K562 (cell line): ENCODE results near the gene ST6GALNAC5. TPM values are rescaled to one million over a fixed set of nuclear protein-coding genes. Genes with fewer than 3 reads are reported as not detected.

Experiments
- ATAC-seq: fragments of 200-7000 bp; cut with Tn5 transposase; 3 replicates; pipeline ENCODE4 v1.9.1; 2020; ENCODE audit warnings: moderate library complexity
- BruUV-seq: library from RNA; stranded (reverse); fragments of 400-500 nt; replicated peaks from 2 replicates; lab custom pipeline; 2021; lab: Mats Ljungman, UMichigan
- CTCF ChIA-PET: fragments of 300-600 bp; formaldehyde crosslinking; extraction: SDS; loops from one replicate; lab custom pipeline; 2021; ENCODE audit warnings: low intra/inter-chr PET ratio; lab: Yijun Ruan, JAX
- POLR2A ChIA-PET: fragments of 300-600, 350-650 bp; sonication (Branson Sonifier 250); formaldehyde crosslinking; extraction: SDS; loops from one replicate; lab custom pipeline; 2021; ENCODE audit warnings: antibody characterized with exemption, inconsistent platforms; lab: Yijun Ruan, JAX
- DNase-seq, 4 experiments: peaks; one replicate each; pipeline versions ENCODE4 v3.0.0 to v3.0.0-alpha.2; 2011 to 2018; ENCODE audit warnings: low spot score in 3 of 4, mixed read lengths in 3 of 4; ENCODE audit errors: extremely low read depth in 1 of 4
- FAIRE-seq: peaks from 2 replicates; lab custom pipeline; 2011; peaks lifted over from hg19 to GRCh38; lab: Jason Lieb, UNC
- H2AFZ ChIP-seq: 2 replicates; pipeline ENCODE4 v1.6.0; 2011; ENCODE audit warnings: low read depth, low read length, control low read depth, inconsistent platforms
- H3K27ac ChIP-seq: fragments of 200-600 bp; 3 replicates; pipeline ENCODE4 v1.8.0; 2011; ENCODE audit warnings: low read depth, mild to moderate bottlenecking, control low read depth, inconsistent platforms, low read length, moderate library complexity, mixed read lengths; ENCODE audit errors: extremely low read depth
- H3K27me3 ChIP-seq, 2 experiments: fragments of 300-600 bp in 1 of 2; 2 replicates in 1 of 2; 3 replicates in 1 of 2; pipeline versions ENCODE4 v1.6.0 to v1.8.0; 2011; ENCODE audit warnings: inconsistent platforms in 2 of 2, low read length in 2 of 2, mild to moderate bottlenecking in 1 of 2, mixed read lengths in 1 of 2, moderate library complexity in 1 of 2; ENCODE audit not compliant: control insufficient read depth in 2 of 2, insufficient read depth in 2 of 2
- H3K36me3 ChIP-seq: fragments of 300-600 bp; 3 replicates; pipeline ENCODE4 v1.8.0; 2011; ENCODE audit warnings: mild to moderate bottlenecking, low read length, inconsistent platforms; ENCODE audit not compliant: control insufficient read depth, insufficient read depth
- H3K4me1 ChIP-seq, 2 experiments: fragments of 200-600 bp in 1 of 2; replicated peaks in 1 of 2; 2 replicates in 1 of 2; 3 replicates in 1 of 2; pipeline versions ENCODE4 v1.5.1 to v1.8.0; 2011; ENCODE audit warnings: inconsistent platforms in 2 of 2, low read length in 2 of 2, mild to moderate bottlenecking in 1 of 2, mixed read lengths in 1 of 2, moderate library complexity in 1 of 2; ENCODE audit not compliant: control insufficient read depth in 2 of 2, insufficient read depth in 2 of 2
- H3K4me2 ChIP-seq: 2 replicates; pipeline ENCODE4 v1.6.1; 2011; ENCODE audit warnings: low read length, control low read depth, inconsistent platforms, mixed read lengths; ENCODE audit not compliant: insufficient read depth
- H3K4me3 ChIP-seq: fragments of 200-600 bp; sonication (generic), shearing (Covaris generic); 2 replicates; pipeline ENCODE4 v1.5.1; 2016; ENCODE audit warnings: control low read depth, inconsistent platforms
- H3K79me2 ChIP-seq: fragments of 200-600 bp; 3 replicates; pipeline ENCODE4 v1.8.0; 2011; ENCODE audit warnings: low read length, inconsistent platforms; ENCODE audit not compliant: control insufficient read depth, insufficient read depth
- H3K9ac ChIP-seq, 2 experiments: 2 replicates each; pipeline versions ENCODE4 v1.6.0 to v1.6.1; 2011; ENCODE audit warnings: low read depth in 2 of 2, low read length in 2 of 2, control low read depth in 1 of 2, inconsistent platforms in 1 of 2, mild to moderate bottlenecking in 1 of 2, mixed read lengths in 1 of 2; ENCODE audit not compliant: insufficient read depth in 1 of 2
- H3K9me1 ChIP-seq: one replicate; pipeline ENCODE4 v1.6.0; 2011; ENCODE audit warnings: inconsistent platforms, mild to moderate bottlenecking, low read length, moderate library complexity; ENCODE audit not compliant: control insufficient read depth, insufficient read depth
- H3K9me3 ChIP-seq: replicated peaks from 2 replicates; pipeline ENCODE4 v1.5.1; 2011; ENCODE audit warnings: low read depth, low read length, inconsistent platforms; ENCODE audit not compliant: control insufficient read depth, insufficient read depth
- H4K20me1 ChIP-seq: replicated peaks from 2 replicates; pipeline ENCODE4 v1.6.1; 2011; ENCODE audit warnings: low read length, inconsistent platforms, mixed read lengths; ENCODE audit not compliant: control insufficient read depth, insufficient read depth
- HDAC3 ChIP-seq: fragments of 450-650 bp; IDR thresholded peaks from 2 replicates; pipeline ENCODE4 v1.6.1; 2018; ENCODE audit warnings: borderline replicate concordance, mild to moderate bottlenecking, moderate library complexity; ENCODE audit not compliant: partially characterized antibody
- HMG20A ChIP-seq: fragments of 450-650 bp; formaldehyde crosslinking; conservative IDR thresholded peaks from 2 replicates; pipeline ENCODE4 v1.4.0; 2020; ENCODE audit warnings: mild to moderate bottlenecking, mixed read lengths
- KDM2B ChIP-seq: fragments of 250-450 bp; sonication (Bioruptor Pico); IDR thresholded peaks from 2 replicates; pipeline ENCODE4 v1.8.0; 2021; ENCODE audit warnings: mild to moderate bottlenecking, moderate library complexity
- KHSRP ChIP-seq: fragments of 450-650 bp; IDR thresholded peaks from 2 replicates; pipeline ENCODE4 v1.6.1; 2017
- NFIX ChIP-seq: fragments of 250-450 bp; sonication (Bioruptor Pico); IDR thresholded peaks from 2 replicates; pipeline ENCODE4 v1.4.0; 2020; ENCODE audit warnings: low read depth, mild to moderate bottlenecking, moderate library complexity
- SIRT6 ChIP-seq: IDR thresholded peaks from one replicate; pipeline ENCODE4 v1.6.1; 2012; ENCODE audit warnings: low read depth, mild to moderate bottlenecking, control low read depth, inconsistent platforms, low read length, moderate library complexity
- XRCC3 ChIP-seq: fragments of 450-650 bp; IDR thresholded peaks from 2 replicates; pipeline ENCODE4 v1.6.1; 2017; ENCODE audit warnings: mild to moderate bottlenecking, moderate library complexity
- ZNF174 ChIP-seq: fragments of 250-450 bp; sonication (Bioruptor Pico); IDR thresholded peaks from 2 replicates; pipeline ENCODE4 v1.4.0; 2020; ENCODE audit warnings: mild to moderate bottlenecking
- WGBS: fragments of 100-300 bp; shearing (Covaris generic); methylation state at CpG from one replicate; pipeline ENCODE4 v1.1.6; 2016; ENCODE audit warnings: low coverage, mixed read lengths; ENCODE audit not compliant: insufficient coverage; ENCODE audit errors: missing lambda C conversion rate; 5-methylcytosine and 5-hydroxymethylcytosine counted together
- in situ Hi-C: fragments of 300-500 bp; cut with MboI; formaldehyde crosslinking; loops from 4 replicates; pipeline ENCODE4 v1.15.0; 2018; ENCODE audit warnings: inconsistent platforms, mixed read lengths
- intact Hi-C: fragments of 100-400 bp; cut with micrococcal nuclease; formaldehyde crosslinking; loops from 2 replicates; pipeline ENCODE4 v1.14.2; 2022
- polyA plus RNA-seq, 8 experiments: library from polyadenylated mRNA; depleted of rRNA in 4 of 8; stranded (reverse) in 5 of 8; unstranded in 3 of 8; fragments of >200 nt; fragmentation: Nextera tagmentation in 2 of 8; fragmentation: Illumina TruSeq in 1 of 8; extraction: Ambion mirVana in 2 of 8; extraction: Trizol in 1 of 8; gene quantifications; 2 replicates each; pipeline versions ENCODE4 v1.2.1 to v1.2.3, GENCODE V29; 2011 to 2014; ENCODE audit warnings: inconsistent platforms in 1 of 8, missing spikeins in 1 of 8
- total RNA-seq, 7 experiments: library from RNA; depleted of rRNA in 6 of 7; stranded (reverse); fragments of >200 nt in 6 of 7; fragmentation: Illumina TruSeq in 2 of 7; extraction: Trizol in 2 of 7; gene quantifications; 2 replicates each; pipeline versions ENCODE4 v1.2.1 to v1.2.3, GENCODE V29; 2011 to 2021; ENCODE audit warnings: low replicate concordance in 1 of 7
- TF ChIP-seq, protein P1 (sequence below): fragments of 250-450 bp; sonication (Bioruptor Pico); IDR thresholded peaks from 2 replicates; pipeline ENCODE4 v1.5.0; 2021
- TF ChIP-seq, protein P2 (sequence below): sonication (generic); formaldehyde crosslinking; IDR thresholded peaks from 2 replicates; pipeline ENCODE4 v1.8.0; 2023; ENCODE audit warnings: mild to moderate bottlenecking, missing genetic modification reagents

Gene ST6GALNAC5
- total and polyA plus RNA-seq, 9 of the 15 experiments (the other 6 are each of a cell fraction or from before 2014, with no cell fraction given) = 0.04 to 0.14 TPM; not detected in 7

DNA sequence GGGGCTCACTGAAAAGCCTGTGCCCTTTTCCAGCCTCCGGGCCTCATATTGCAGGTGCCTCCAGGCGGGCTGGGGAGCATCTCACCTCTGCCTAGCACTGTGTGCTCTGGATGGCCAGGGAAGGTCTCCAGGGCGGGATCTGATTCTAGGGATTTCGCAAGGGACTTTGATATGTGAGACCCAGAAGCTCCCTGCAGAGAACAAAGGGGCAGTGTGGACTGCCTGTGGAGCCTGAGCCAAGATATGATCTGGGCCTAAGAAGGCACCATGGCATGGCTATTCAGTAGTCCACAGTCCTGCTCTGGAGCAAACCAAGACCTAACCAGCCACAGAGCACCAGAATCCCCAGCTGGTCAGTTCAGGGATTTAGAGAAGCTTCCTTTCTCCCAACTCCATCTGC, 157.2 kb downstream of the ST6GALNAC5 start (continued):
- TF ChIP-seq, protein P1, sequence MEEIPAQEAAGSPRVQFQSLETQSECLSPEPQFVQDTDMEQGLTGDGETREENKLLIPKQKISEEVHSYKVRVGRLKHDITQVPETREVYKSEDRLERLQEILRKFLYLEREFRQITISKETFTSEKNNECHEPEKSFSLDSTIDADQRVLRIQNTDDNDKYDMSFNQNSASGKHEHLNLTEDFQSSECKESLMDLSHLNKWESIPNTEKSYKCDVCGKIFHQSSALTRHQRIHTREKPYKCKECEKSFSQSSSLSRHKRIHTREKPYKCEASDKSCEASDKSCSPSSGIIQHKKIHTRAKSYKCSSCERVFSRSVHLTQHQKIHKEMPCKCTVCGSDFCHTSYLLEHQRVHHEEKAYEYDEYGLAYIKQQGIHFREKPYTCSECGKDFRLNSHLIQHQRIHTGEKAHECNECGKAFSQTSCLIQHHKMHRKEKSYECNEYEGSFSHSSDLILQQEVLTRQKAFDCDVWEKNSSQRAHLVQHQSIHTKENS (CRISPR knock-in tag) = no peak

DNA sequence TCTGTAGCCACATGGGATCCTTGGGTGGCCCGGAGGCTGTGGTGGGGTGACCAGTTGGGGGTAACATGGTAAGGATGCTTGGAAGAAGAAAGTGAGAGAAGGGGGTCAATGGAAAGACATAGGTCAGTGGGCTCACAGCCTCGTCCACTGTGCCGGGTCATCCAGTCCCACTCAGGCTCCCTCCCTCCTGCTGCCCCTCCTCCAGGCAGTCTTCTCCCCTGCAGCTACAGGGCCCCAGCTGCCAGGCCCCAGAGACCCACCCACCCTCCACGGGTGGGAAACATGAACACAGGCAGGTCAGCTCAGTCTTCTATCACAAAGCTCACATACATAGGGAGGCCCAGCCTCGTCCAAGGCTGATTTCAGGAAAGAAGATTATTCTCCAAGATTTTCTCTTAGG, 158.3 kb downstream of the ST6GALNAC5 start:
- WGBS = 3% methylated on average over 3 of the region's 5 CpGs
- Histone ChIP-seq H3K4me3 (no peak overlapping the region), H3K9ac (no peak overlapping the region), H3K27me3 (no peaks in the 10 kb centered on the region; a peak in 1 of 5 replicates), H3K4me2 (no peak overlapping the region), H3K9me1 (no peaks in the 10 kb centered on the region), H3K79me2 (no peaks in the 10 kb centered on the region), H4K20me1 (no peaks in the 10 kb centered on the region), H3K4me1 (no peaks in the 10 kb centered on the region), H3K36me3 (no peaks in the 10 kb centered on the region), H3K27ac (no peak overlapping the region), H3K9me3 (no peaks in the 10 kb centered on the region), H2AFZ (no peak overlapping the region)
- no peak for DNase-seq
- intact Hi-C loops (no loop called here), in situ Hi-C loops (no loop called here)
- TF ChIP-seq HDAC3 = no peak
- ATAC-seq = no peak
- POLR2A ChIA-PET = no interaction called here
- BruUV-seq = no TSS peak
- FAIRE-seq = no peak
- CTCF ChIA-PET = no interaction called here

DNA sequence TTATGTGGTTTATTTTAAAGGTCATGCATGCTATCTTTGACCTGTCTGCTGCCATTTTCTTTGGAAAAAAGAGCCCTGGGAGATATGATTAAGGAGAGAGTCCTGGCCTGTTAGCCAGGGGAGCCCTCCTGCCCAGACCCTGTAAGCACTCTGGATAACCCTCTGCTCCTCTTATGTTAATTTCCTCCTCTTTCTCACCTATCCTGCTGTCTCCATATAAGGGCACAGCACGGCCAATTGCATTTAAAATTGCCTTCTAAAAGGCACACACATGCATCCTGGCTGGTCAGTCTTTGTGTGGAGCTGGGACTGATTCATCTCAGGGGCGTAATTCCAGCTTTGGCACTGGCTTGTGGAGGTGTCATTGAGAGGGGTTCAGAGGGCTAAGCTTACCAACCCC, 158.9 kb downstream of the ST6GALNAC5 start:
- no peak overlapping the region for H3K9ac ChIP-seq
- no peaks in the 10 kb centered on the region for H3K9me1 ChIP-seq
- H3K4me2 ChIP-seq = no peak overlapping the region
- no peaks in the 10 kb centered on the region for H3K9me3 ChIP-seq
- no peaks in the 10 kb centered on the region for H4K20me1 ChIP-seq
- ChIA-PET POLR2A (no interaction called here), CTCF (no interaction called here)
- ATAC-seq (no peak), DNase-seq (no peak), FAIRE-seq (no peak)
- no peak overlapping the region for H2AFZ ChIP-seq
- no peaks in the 10 kb centered on the region for H3K27me3 ChIP-seq
- 0% methylated on average over 2 of the region's 2 CpGs for WGBS
- H3K36me3 ChIP-seq = no peaks in the 10 kb centered on the region
- no peaks in the 10 kb centered on the region for H3K79me2 ChIP-seq
- no TSS peak for BruUV-seq
- no peak for TF ChIP-seq SIRT6
- no peak for TF ChIP-seq ZNF174 (CRISPR knock-in tag)
- TF ChIP-seq, protein P2, sequence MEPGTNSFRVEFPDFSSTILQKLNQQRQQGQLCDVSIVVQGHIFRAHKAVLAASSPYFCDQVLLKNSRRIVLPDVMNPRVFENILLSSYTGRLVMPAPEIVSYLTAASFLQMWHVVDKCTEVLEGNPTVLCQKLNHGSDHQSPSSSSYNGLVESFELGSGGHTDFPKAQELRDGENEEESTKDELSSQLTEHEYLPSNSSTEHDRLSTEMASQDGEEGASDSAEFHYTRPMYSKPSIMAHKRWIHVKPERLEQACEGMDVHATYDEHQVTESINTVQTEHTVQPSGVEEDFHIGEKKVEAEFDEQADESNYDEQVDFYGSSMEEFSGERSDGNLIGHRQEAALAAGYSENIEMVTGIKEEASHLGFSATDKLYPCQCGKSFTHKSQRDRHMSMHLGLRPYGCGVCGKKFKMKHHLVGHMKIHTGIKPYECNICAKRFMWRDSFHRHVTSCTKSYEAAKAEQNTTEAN (CRISPR knock-in tag) = no peak
- TF ChIP-seq XRCC3 = no peak
- TF ChIP-seq HMG20A = no peak
- no peak for TF ChIP-seq KHSRP
- no peak for TF ChIP-seq KDM2B (CRISPR knock-in tag)
- TF ChIP-seq NFIX (CRISPR knock-in tag) = no peak
- no peak overlapping the region for H3K27ac ChIP-seq
- no peak overlapping the region for H3K4me3 ChIP-seq
- H3K4me1 ChIP-seq = no peaks in the 10 kb centered on the region
- in situ Hi-C loops = no loop called here
- intact Hi-C loops = no loop called here
